Activated CD8-positive, alpha-beta memory T cell treated with anti-CD3 and anti-CD28 coated beads, Interleukin-2, amount 50 U/mL, for 1 hour (primary cell): ENCODE data around the gene ABCA4.
"Not testable (repeated sequence)": the region's sequence is repeated elsewhere in the genome, so short reads cannot be mapped to it uniquely, and the experiment has no call there.

Experiments
- DNase-seq: peaks from one replicate; pipeline ENCODE4 v3.0.0-alpha.2; 2020; ENCODE audit errors: extremely low read depth

Gene ABCA4

DNA sequence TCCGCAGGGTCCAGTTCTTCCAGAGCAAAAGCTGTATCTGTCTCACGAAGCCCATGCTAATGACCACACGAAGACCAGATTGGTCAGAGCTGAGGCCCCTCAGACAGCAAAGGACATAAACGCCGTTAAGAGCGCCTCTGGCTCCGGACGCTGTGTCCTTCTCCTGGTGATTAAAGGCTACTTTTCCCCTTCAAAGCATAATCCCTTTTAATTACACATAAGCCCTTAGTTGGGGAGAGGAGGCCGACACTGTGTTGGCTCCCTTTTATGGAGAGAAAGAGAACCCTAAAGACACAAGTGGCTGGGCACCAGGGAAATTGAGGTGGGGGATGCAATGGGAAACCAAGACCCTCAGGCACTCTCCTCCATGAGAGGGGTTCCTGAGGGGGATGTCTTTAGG, at the start of gene ABCA4:
ABCA4 (minus strand) TSS at position 158 of the 400 bp plus-strand sequence; CDS start at position 55, 103 bp downstream.
- DNase-seq: no peak

GRCh38 chr1:94169126-94169525, 48.2 kb upstream of the ABCA4 start:
- DNase-seq: no peak

DNA sequence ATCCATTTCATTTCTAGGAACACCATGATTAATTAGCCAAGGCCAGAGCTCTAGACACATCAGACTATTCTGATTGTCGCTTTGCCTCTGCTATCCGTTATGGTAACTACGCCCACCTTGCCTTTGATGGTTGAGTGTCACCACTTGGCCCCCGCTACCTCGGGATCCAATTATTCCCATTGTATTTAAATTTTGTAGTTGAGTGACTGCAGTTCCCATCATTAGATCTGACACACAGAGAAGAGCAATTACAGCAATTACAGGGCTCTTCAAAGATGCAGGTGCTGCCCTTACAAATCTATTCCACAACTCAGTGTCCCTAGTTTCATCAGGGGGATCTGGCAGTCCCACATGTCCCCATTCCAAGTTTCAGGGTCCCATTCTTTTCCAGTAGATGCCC, 44.9 kb upstream of the ABCA4 start:
- DNase-seq: no peak

DNA sequence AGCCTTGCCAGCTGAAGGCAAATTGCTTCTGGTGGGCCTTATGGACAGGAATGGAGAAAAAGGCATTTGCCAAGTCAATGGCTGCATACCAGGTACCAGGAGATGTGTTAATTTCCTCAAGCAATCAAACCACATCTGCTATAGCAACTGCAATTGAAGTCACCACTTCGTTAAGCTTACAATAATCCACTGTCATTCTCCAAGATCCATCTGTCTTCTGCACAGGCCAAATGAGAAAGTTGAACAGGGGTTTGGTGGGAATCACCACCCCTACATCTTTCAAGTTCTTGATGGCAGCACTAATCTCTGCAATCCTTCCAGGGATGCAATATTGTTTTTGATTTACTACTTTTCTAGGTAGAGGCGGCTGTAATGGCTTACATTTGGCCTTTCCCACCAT, 43.9 kb upstream of the ABCA4 start:
- not testable (repeated sequence) for DNase-seq

DNA sequence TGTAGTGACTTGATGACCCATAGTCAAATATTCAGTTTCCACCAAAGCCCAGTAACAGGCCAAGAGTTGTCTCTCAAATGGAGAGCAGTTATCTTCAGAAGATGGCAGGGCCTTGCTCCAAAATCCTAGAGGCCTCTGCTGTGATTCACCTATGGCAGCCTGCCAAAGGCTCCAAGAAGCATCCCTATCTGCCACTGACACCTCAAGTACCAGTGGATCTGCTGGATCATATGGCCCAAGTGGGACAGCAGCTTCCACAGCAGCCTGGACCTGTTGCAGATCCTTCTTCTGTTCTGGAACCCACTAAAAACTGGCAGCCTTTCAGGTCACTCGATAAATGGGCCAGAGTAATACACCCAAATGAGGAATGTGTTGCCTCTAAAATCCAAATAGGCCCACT, 43.2 kb upstream of the ABCA4 start:
- not testable (repeated sequence) for DNase-seq

DNA sequence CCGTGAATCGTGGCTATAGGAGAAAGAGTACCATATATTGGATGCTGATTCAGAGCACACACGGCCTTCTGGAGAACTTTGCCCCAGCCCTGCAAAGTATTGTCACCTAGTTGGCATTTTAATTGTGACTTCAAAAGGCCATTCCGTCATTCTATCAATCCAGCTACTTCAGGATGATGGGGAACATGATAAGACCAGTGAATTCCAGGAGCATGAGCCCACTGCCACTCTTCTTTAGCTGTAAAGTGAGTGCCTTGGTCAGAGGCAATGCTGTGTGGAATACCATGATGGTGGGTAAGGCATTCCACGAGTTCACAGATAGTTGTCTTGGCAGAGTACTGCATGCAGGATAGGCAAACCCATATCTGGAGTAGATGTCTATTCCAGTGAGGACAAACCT, 42.3 kb upstream of the ABCA4 start:
- not testable (repeated sequence) for DNase-seq

GRCh38 chr1:94160811-94161210, 39.9 kb upstream of the ABCA4 start:
- no peak for DNase-seq

DNA sequence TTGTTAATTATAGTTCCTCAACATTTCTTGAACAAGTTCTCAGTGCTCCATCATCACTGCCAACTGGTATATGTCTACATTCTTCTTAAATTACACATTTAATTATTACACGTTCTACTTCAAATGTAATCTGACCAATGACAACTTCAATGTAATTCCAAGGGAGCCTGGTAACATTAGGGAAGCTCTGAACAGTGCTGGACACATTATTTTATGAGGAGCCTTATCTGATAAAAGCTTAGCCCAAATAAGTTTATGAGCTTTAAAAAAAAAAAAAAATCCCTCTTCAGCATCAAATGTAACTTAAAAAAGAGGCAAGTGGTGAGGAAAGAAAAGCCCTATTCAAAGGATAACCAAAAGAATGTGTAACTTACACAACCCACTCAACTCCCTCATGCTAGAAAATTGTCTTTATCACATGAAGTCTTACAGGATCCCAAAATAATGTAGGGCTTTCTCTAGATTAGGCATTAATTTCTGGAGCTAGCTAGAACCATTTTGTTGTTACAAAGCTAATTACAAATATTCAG, 35.2 kb upstream of the ABCA4 start:
- no peak for DNase-seq

DNA sequence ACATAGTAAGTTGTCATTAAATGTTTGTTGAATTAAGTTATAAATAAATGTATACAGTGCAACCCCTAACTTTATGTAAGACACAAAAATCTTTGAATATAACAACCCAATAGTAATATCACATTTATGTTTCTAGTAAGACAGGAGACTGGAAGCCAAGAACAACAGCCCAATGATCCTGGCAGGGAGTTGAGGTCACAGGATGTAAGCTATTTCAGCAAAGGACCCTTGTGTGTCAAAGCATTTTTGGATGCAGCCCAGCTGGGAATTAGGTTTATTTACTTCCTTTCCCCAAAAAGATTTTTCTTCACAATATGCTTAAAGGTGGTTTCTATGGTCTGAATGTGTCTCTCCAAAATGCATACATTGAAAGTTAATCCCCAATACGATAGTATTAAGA, 34.0 kb upstream of the ABCA4 start:
- no peak for DNase-seq

GRCh38 chr1:94153133-94153532, 32.2 kb upstream of the ABCA4 start:
- no peak for DNase-seq

DNA sequence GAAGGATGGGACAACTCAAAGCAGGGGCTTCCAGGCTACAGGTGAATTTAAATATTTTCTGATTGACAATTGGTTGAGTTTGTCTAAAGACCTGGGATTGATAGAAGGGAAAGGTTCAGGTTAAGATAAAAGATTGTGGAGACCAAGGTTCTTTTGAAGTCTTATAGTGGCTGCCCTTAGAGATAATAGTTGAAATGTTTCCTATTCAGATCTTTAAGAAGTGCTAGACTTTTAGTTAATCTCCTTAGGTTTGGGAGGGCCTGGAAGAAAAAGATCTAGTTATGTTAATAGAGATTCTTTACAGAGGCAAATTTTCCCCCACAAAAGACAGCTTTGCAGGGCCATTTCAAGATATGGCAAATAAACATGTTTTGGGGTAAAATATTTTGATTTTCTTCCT, 28.2 kb upstream of the ABCA4 start:
- not testable (repeated sequence) for DNase-seq

DNA sequence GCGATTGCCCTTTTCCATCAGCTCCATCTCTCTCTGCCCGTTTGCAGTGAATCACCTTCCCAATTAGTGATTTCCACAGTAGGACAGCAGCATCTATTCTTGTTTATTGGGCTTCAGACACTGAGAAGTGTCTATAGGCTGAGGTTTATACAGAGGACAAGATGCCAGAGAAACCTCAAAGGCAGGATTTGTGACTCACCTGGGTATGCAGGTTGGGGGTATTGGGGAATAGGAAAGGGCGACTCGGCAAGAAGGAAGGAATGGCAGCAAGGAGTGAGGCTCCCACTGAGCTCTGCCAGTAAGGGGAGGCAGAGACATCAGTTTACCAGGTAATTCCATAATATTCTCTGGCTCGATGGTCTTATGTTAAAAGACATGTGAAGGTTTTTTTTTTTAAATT, 25.3 kb upstream of the ABCA4 start:
- no peak for DNase-seq

- DNase-seq: no peak
Measured at GRCh38 chr1:94144836-94145235, 23.9 kb upstream of the ABCA4 start.

DNA sequence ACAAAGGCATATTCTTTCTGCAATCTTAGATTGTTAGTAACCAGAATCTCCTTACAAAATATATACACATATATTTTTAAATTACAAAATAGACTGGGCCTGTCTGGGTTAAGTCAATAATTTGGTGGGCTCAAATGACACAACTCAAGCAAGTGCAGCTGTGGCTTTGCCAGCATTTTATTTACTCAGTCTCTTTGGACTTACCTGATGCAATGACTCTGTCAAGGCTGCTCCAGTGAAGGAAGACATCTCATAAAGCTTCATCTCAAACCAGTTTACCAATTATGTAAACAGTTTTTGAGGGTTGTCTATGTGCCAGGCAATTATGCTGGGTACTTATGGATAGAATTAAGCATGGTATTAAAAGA, 22.8 kb upstream of the ABCA4 start:
- DNase-seq: no peak

DNA sequence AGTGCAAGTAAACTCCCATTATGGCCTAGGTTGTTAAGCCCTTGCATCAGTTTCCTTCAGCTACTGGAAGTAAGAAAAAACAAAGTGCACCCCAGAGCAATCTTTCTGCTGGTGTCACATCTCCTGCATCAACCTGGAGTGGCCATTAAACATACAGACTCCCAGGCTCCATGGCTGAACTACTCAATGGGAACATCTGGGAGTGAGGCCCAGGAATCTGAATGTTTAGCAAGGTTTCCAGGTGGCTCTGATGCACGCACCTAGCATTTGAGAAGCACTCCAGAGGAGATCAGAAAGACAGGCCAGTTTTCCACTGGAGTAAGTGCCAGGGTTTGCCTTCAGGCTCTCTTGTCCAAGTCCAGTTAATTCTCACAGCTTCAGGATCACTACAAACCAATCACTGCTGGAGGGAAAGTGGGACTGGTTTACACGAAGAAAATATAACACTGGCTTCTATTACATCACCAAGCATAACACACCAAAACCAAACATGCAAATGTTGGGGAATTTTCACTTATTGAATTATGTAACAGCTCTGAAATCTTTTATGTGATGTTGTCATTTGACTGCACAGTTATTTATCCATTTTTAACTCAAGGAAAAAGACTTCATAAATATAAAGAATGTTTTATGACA, 22.3 kb upstream of the ABCA4 start:
- no peak for DNase-seq

DNA sequence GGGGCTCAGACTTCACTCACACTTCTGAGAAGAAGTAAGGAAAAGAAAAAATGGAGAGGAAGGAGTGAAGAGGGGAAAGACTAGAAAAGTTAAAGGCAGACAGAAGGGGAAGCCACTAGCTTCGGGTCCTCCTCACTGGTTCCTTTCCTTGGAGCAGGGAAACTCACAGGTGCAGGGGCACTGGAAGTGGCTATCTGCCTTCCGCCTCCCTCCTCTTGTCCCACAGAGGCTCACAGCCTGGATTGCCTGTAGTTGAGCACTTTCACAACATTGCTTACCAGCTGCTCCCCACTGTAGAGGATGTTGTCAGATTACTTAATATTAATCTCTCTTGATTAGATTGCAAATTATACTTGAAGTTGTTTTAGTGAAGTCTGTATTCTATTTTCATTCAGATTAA, 21.6 kb upstream of the ABCA4 start:
- DNase-seq: no peak

DNA sequence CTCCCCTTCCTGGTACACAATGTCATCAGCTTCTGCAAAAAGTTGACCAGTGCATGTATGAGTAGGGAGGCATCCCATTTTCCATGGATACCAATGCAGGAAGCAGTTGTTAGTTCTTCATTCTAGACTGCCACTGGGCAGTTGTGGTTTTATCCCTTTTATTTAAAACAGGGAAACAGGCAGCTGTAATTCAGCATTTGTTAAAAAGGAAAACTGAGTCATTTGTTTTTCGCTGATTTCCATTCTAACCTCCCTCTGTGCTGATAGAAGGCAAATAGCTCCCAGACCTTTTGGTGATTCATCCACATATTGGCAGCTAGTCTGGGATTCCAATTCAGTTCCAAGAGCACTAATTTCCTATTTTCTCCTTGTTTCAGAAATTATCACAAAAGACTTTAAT, 21.1 kb upstream of the ABCA4 start:
- no peak for DNase-seq

DNA sequence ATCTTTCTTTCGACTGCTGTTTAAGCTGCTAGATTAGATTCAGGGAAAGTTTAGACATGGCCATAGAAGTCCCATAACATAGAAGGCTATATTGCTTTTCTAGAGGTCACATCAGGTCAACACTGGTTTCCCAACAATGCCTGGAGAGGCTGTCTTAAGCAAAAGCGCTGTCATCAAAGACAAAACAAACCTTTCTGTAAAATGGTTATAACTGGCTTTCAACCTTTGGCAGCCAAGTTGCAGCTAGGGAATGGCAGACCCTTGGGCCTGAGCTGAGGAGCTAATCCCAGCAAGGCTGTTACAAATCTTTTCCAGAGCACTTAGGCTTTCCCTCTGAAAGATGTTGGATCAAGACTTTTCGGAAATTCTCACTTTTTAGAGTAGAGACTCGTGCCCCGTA, 11.2 kb upstream of the ABCA4 start:
- no peak for DNase-seq

- no peak for DNase-seq
Measured at GRCh38 chr1:94130851-94131595, 10.1 kb upstream of the ABCA4 start.

- no peak for DNase-seq
Measured at GRCh38 chr1:94126651-94127050, 5.7 kb upstream of the ABCA4 start.

DNA sequence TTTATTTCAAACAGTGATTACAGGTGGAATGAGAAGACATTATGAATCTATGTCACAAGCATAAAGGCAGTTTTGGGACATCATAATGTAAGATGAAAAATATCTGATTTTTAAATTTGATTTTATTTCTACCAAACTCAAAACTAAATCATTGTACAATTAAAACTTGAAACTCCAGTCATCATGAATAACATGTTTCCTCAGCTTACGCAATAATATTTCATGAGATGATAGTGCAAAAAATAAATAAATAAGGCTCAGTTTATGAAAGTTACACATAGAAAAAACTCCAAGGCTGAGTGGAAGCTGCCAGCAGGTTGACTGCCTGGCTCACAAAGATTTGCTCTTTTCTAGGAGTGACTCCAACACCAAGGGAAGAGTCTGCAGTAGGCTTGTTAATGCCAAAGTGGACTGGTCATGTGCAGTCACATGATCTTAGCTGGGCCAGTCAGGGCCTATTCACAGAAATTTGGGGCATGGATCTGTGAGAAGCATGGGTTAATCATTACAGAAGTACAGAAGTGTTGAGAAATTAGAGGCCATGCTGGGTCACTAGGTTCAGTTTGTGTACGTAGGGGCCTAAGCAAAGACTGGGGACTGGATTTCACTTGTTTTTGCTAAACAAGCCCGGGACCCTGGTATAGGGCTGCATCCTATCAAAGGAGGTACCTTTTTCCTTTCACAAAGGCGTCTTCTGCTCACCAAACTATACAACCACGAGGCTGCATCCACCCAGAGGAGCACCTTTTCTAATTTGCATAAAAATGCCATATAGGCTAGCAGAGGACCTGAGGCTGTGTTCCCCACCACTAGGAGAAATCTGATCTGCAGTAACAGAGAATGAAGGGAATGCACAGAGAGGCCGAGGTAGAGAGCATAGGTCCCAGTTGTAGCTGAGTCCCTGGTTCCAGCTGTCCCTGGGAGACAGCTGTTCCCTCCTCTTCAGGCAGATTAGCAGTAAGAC, 4.9 kb upstream of the ABCA4 start:
- DNase-seq: no peak

DNA sequence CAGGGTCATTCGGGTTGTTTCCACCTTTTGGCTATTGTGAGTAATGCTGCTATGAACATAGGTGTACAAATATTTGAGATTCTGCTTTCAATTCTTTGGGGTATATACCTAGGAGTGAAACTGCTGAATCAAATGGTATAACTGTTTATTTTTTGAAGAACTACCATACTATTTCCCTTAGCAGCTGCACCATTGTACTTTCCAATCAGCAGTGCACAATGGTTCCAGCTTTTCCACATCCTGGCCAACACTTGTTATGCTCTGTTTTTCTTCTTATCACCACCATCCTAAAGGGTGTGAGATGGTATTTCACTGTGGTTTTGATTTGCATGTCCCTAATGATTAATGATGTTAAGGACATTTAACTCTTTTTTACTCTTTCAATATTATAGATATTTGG, 3.6 kb upstream of the ABCA4 start:
- no peak for DNase-seq
